ENCODE measurements around the gene SHD. TPM values are rescaled to one million over a fixed set of nuclear protein-coding genes. Genes with fewer than 3 reads are reported as not detected.

The SHD gene
- total RNA-seq, 1 experiment from 2014 or later = 2.0 TPM

DNA sequence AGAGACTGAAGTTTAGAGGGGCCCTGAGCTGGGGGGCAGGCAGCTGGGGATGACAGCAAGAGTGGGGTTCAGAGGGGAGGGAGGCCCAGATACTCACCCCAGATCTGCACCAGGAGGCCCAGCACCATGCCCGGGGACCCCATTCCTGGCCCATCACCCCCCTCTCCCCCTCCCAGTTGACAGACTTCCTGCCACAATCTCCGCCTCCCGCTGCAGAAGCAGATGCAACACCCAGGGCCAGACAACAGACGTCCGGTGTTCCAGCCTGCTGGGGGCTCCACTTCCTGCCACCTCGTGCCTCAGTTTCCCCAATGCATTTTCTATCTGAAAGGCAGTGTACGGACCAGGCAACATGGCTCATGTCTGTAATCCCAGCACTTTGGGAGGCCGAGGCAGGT lies 23.2 kb downstream of the SHD start, which contains the start of gene TMIGD2:
TMIGD2 (minus strand) TSS at position 147 of the 398 bp plus-strand sequence; CDS start at position 143, 4 bp downstream.
- no peaks in the 10 kb centered on the region for H3K27me3 ChIP-seq (ENCODE audit: insufficient read depth, low read length)
- H3K4me2 ChIP-seq (ENCODE audit: low read length) = no peak within 1 kb of the TSS
- no peak for TF ChIP-seq EZH2 (IDR thresholded peaks at IDR 0.05)
- TF ChIP-seq, protein P1, sequence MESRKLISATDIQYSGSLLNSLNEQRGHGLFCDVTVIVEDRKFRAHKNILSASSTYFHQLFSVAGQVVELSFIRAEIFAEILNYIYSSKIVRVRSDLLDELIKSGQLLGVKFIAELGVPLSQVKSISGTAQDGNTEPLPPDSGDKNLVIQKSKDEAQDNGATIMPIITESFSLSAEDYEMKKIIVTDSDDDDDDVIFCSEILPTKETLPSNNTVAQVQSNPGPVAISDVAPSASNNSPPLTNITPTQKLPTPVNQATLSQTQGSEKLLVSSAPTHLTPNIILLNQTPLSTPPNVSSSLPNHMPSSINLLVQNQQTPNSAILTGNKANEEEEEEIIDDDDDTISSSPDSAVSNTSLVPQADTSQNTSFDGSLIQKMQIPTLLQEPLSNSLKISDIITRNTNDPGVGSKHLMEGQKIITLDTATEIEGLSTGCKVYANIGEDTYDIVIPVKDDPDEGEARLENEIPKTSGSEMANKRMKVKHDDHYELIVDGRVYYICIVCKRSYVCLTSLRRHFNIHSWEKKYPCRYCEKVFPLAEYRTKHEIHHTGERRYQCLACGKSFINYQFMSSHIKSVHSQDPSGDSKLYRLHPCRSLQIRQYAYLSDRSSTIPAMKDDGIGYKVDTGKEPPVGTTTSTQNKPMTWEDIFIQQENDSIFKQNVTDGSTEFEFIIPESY (IDR thresholded peaks at IDR 0.05; ENCODE audit: extremely low read depth, insufficient replicate concordance, low read length) = no peak
- TF ChIP-seq TCF7L2 (IDR thresholded peaks at IDR 0.05; ENCODE audit: borderline replicate concordance, extremely low read depth, insufficient read depth, insufficient read length) = no peak
- no peak for TF ChIP-seq ZFX (IDR thresholded peaks at IDR 0.05)
- TF ChIP-seq MAX (IDR thresholded peaks at IDR 0.05) = no peak
- TF ChIP-seq ELF1 (IDR thresholded peaks at IDR 0.05; ENCODE audit: borderline replicate concordance, low read depth) = no peak
- no peak for TF ChIP-seq POLR2A (IDR thresholded peaks at IDR 0.05; ENCODE audit: borderline replicate concordance, extremely low read depth, insufficient read depth, insufficient read length)
- TF ChIP-seq SRF (IDR thresholded peaks at IDR 0.05; ENCODE audit: low read depth) = no peak
- TF ChIP-seq CEBPB (IDR thresholded peaks at IDR 0.05; ENCODE audit: low read depth) = no peak
- TF ChIP-seq, protein P2, sequence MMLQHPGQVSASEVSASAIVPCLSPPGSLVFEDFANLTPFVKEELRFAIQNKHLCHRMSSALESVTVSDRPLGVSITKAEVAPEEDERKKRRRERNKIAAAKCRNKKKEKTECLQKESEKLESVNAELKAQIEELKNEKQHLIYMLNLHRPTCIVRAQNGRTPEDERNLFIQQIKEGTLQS (IDR thresholded peaks at IDR 0.05) = no peak
- no peak for TF ChIP-seq JUND (IDR thresholded peaks at IDR 0.05)
- TF ChIP-seq, protein P3, sequence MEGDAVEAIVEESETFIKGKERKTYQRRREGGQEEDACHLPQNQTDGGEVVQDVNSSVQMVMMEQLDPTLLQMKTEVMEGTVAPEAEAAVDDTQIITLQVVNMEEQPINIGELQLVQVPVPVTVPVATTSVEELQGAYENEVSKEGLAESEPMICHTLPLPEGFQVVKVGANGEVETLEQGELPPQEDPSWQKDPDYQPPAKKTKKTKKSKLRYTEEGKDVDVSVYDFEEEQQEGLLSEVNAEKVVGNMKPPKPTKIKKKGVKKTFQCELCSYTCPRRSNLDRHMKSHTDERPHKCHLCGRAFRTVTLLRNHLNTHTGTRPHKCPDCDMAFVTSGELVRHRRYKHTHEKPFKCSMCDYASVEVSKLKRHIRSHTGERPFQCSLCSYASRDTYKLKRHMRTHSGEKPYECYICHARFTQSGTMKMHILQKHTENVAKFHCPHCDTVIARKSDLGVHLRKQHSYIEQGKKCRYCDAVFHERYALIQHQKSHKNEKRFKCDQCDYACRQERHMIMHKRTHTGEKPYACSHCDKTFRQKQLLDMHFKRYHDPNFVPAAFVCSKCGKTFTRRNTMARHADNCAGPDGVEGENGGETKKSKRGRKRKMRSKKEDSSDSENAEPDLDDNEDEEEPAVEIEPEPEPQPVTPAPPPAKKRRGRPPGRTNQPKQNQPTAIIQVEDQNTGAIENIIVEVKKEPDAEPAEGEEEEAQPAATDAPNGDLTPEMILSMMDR (IDR thresholded peaks at IDR 0.05 in 2 of 3, conservative IDR thresholded peaks at IDR 0.05 in 1 of 3; ENCODE audit: borderline replicate concordance in 1 of 3, insufficient read depth in 1 of 3, low read depth in 2 of 3, low read length in 2 of 3) = no peak
- TF ChIP-seq SIN3A (IDR thresholded peaks at IDR 0.05; ENCODE audit: low read depth) = no peak
- no peak for TF ChIP-seq ZNF274 (IDR thresholded peaks at IDR 0.05; ENCODE audit: low read depth, low read length)
- no peak for TF ChIP-seq YY1 (IDR thresholded peaks at IDR 0.05; ENCODE audit: extremely low read depth, insufficient replicate concordance, low read depth, low read length)
- no peak for TF ChIP-seq REST (IDR thresholded peaks at IDR 0.05; ENCODE audit: low read depth)
- TF ChIP-seq EGR1 (IDR thresholded peaks at IDR 0.05; ENCODE audit: low read depth) = no peak
- TF ChIP-seq CBX3 (IDR thresholded peaks at IDR 0.05; ENCODE audit: low read depth) = no peak
- H3K79me2 ChIP-seq (ENCODE audit: insufficient read depth, low read length) = no peaks in the 10 kb centered on the region
- ChIA-PET RAD21 (ENCODE audit: low non-redundant PET in 1 of 2, low total read pairs in 2 of 2, uncharacterized antibody in 2 of 2, unreplicated experiment in 2 of 2) (no interaction called here), POLR2A (no interaction called here), CTCF (no interaction called here)
- no peak within 1 kb of the TSS for H2AFZ ChIP-seq (ENCODE audit: low read depth, low read length, poor library complexity, severe bottlenecking)
- H3K9ac ChIP-seq (ENCODE audit: low read length) = no peak within 1 kb of the TSS
- H3K36me3 ChIP-seq (ENCODE audit: control insufficient read depth in 1 of 2, insufficient read depth in 2 of 2, low read length in 2 of 2) = no peaks in the 10 kb centered on the region
- no TSS peak for BruUV-seq (replicated peaks)
- intact Hi-C loops (cut with micrococcal nuclease) = no loop called here
- H3K9me3 ChIP-seq (ENCODE audit: control insufficient read depth in 1 of 2, insufficient read depth in 1 of 2, low read depth in 1 of 2, low read length in 2 of 2) = no peaks in the 10 kb centered on the region
- H3K9me2 ChIP-seq (ENCODE audit: insufficient read depth) = no peaks in the 10 kb centered on the region
- no peak within 1 kb of the TSS for H3K4me3 ChIP-seq (replicated peaks in 1 of 2; ENCODE audit: low read depth in 1 of 2, low read length in 2 of 2)
- no peaks in the 10 kb centered on the region for H4K20me1 ChIP-seq (ENCODE audit: insufficient read depth)
- no peak within 1 kb of the TSS for H3K27ac ChIP-seq (ENCODE audit: low read depth, low read length)
- ATAC-seq = no peak
- peaks cover 4 to 9% of the 10 kb centered on the region in 2 experiments; a peak in 2 of 4 replicates for H3K4me1 ChIP-seq (ENCODE audit: control insufficient read depth in 1 of 2, insufficient read depth in 2 of 2, low read length in 2 of 2)
- DNase-seq (ENCODE audit: low read depth, low spot score) = no peak

Data from HCT116 (cell line).